GM21367 (cell line): ENCODE data around the gene LY9.

ENCODE experiments used
- ATAC-seq: cut with Tn5 transposase; IDR thresholded peaks from one replicate; pipeline ENCODE4 v1.9.1; 2021; ENCODE audit not compliant: unreplicated experiment

The LY9 gene

GRCh38 chr1:160800645-160801408 is 4.9 kb downstream of the LY9 start:
- no peak for ATAC-seq

GRCh38 chr1:160801836-160802580 is 6.0 kb downstream of the LY9 start:
- ATAC-seq: no peak

GRCh38 chr1:160806109-160806665 is 10.2 kb downstream of the LY9 start:
- no peak for ATAC-seq

- no peak for ATAC-seq
Measured at GRCh38 chr1:160806784-160807183, 10.8 kb downstream of the LY9 start.

GRCh38 chr1:160807247-160807646 is 11.3 kb downstream of the LY9 start:
- no peak for ATAC-seq

GRCh38 chr1:160807738-160808137 is 11.8 kb downstream of the LY9 start:
- no peak for ATAC-seq

- ATAC-seq: no peak
Measured at GRCh38 chr1:160808289-160808688, 12.3 kb downstream of the LY9 start.

GRCh38 chr1:160810486-160810885 is 14.5 kb downstream of the LY9 start:
- ATAC-seq: no peak

- no peak for ATAC-seq
Measured at GRCh38 chr1:160811147-160811546, 15.2 kb downstream of the LY9 start.

- ATAC-seq: no peak
Measured at GRCh38 chr1:160813215-160813614, 17.2 kb downstream of the LY9 start.

GRCh38 chr1:160814316-160814715 is 18.3 kb downstream of the LY9 start:
- ATAC-seq: no peak

GRCh38 chr1:160814856-160815255 is 18.9 kb downstream of the LY9 start:
- ATAC-seq: no peak

GRCh38 chr1:160818207-160818937 is 22.4 kb downstream of the LY9 start:
- no peak for ATAC-seq

GRCh38 chr1:160819186-160819585 is 23.2 kb downstream of the LY9 start:
- no peak for ATAC-seq

- no peak for ATAC-seq
Measured at GRCh38 chr1:160821627-160822026, 25.7 kb downstream of the LY9 start.

GRCh38 chr1:160823296-160823695 is 27.3 kb downstream of the LY9 start:
- no peak for ATAC-seq

GRCh38 chr1:160826546-160826945 is 30.6 kb downstream of the LY9 start:
- no peak for ATAC-seq

GRCh38 chr1:160827418-160827817 is 31.4 kb downstream of the LY9 start:
- no peak for ATAC-seq

- ATAC-seq: no peak
Measured at GRCh38 chr1:160829766-160830165, 33.8 kb downstream of the LY9 start.

- no peak for ATAC-seq
Measured at GRCh38 chr1:160830321-160831153, 34.6 kb downstream of the LY9 start.
